ENCODE data around the gene DCUN1D4.

GRCh38 chr4:51835855-51836254 is 7.1 kb upstream of the DCUN1D4 start:
- TF ChIP-seq CTCF (IDR thresholded peaks at IDR 0.05): no peak
- TF ChIP-seq POLR2A (IDR thresholded peaks at IDR 0.05): no peak
